A673 (cell line): Measurements from ENCODE around the gene PPCDC. TPM values are rescaled to one million over a fixed set of nuclear protein-coding genes. Genes with fewer than 3 reads are reported as not detected.

Source experiments
- BruUV-seq: library from RNA; stranded (reverse); fragments of 400-500 nt; replicated peaks from 2 replicates; lab custom pipeline; 2021; lab: Mats Ljungman, UMichigan
- CTCF ChIA-PET: fragments of 300-600 bp; sonication (Branson Sonifier 250); formaldehyde crosslinking; loops from one replicate; lab custom pipeline; 2022; ENCODE audit warnings: antibody characterized with exemption; lab: Charles Lee
- POLR2A ChIA-PET: fragments of 300-600 bp; sonication (Branson Sonifier 250); formaldehyde crosslinking; loops from one replicate; lab custom pipeline; 2022; ENCODE audit warnings: antibody characterized with exemption; ENCODE audit not compliant: low non-redundant PET; lab: Charles Lee
- DNase-seq: peaks from one replicate; pipeline ENCODE4 v3.0.0-alpha.2; 2015; ENCODE audit warnings: low spot score
- H3K27ac ChIP-seq: fragments of 200-600 bp; sonication (generic); 2 replicates; pipeline ENCODE4 v1.5.1; 2016; ENCODE audit warnings: mixed run types, low read depth, mild to moderate bottlenecking, mixed read lengths, antibody characterized with exemption, low read length; ENCODE audit not compliant: poor library complexity, severe bottlenecking
- H3K27me3 ChIP-seq: fragments of 200-600 bp; sonication (generic); replicated peaks from 2 replicates; pipeline ENCODE4 v1.6.1; 2017; ENCODE audit warnings: mixed run types, low read depth, mild to moderate bottlenecking, mixed read lengths, antibody characterized with exemption, low read length; ENCODE audit not compliant: insufficient read depth, poor library complexity
- H3K36me3 ChIP-seq: fragments of 200-600 bp; sonication (generic); 2 replicates; pipeline ENCODE4 v1.6.1; 2016; ENCODE audit warnings: mixed run types, mild to moderate bottlenecking, mixed read lengths, antibody characterized with exemption, low read length; ENCODE audit not compliant: insufficient read depth, poor library complexity, severe bottlenecking
- H3K4me1 ChIP-seq: fragments of 200-600 bp; sonication (generic); 2 replicates; pipeline ENCODE4 v1.6.1; 2017; ENCODE audit warnings: mixed run types, mild to moderate bottlenecking, mixed read lengths, antibody characterized with exemption, low read length; ENCODE audit not compliant: insufficient read depth, poor library complexity, severe bottlenecking
- H3K4me3 ChIP-seq: fragments of 200-600 bp; sonication (generic); 2 replicates; pipeline ENCODE4 v1.5.1; 2016; ENCODE audit warnings: low read depth, mixed run types, mild to moderate bottlenecking, mixed read lengths, low read length; ENCODE audit not compliant: poor library complexity, severe bottlenecking
- H3K9me3 ChIP-seq: fragments of 200-600 bp; sonication (generic); 2 replicates; pipeline ENCODE4 v1.6.1; 2016; ENCODE audit warnings: mixed run types, low read depth, mild to moderate bottlenecking, mixed read lengths, antibody characterized with exemption, low read length; ENCODE audit not compliant: poor library complexity, severe bottlenecking
- CTCF ChIP-seq: fragments of 300-800, 200-600 bp; sonication (generic); conservative IDR thresholded peaks from 2 replicates; pipeline ENCODE4 v1.5.1; 2017; ENCODE audit warnings: low read depth, mild to moderate bottlenecking, antibody characterized with exemption, low read length, moderate library complexity, mixed read lengths
- EZH2 ChIP-seq: fragments of 200-600 bp; sonication (generic); IDR thresholded peaks from 2 replicates; pipeline ENCODE4 v1.6.1; 2017; ENCODE audit warnings: borderline replicate concordance, low read depth, mild to moderate bottlenecking, mixed read lengths, antibody characterized with exemption, low read length; ENCODE audit not compliant: poor library complexity, severe bottlenecking
- intact Hi-C: fragments of 100-400 bp; cut with micrococcal nuclease; formaldehyde crosslinking; loops from one replicate; pipeline ENCODE4 v1.10.0; 2022; ENCODE audit not compliant: unreplicated experiment
- total RNA-seq: library from RNA; stranded (reverse); gene quantifications from 2 replicates; pipeline ENCODE4 v1.2.3, GENCODE V29; 2021

The PPCDC gene
- total RNA-seq, 1 experiment from 2014 or later, result 13.3 TPM

- Histone ChIP-seq H3K27ac (peak overlapping the region; percentile 66), H3K9me3 (no peaks in the 10 kb centered on the region), H3K36me3 (no peaks in the 10 kb centered on the region), H3K4me3 (peak overlapping the region; percentile 21), H3K4me1 (peaks cover 54% of the 10 kb centered on the region), H3K27me3 (no peaks in the 10 kb centered on the region)
- intact Hi-C loops, result loop anchor here (1.0 to 10.0 kb wide), 4 partner anchors 175 to 654 kb away; no protein-coding TSS in a partner anchor
- CTCF ChIA-PET, result interaction anchor here (0.7 to 1.6 kb wide), 4 partner anchors 172 to 655 kb away, joined by 5 to 13 read pairs (median 8); partner anchors contain the start of genes C15orf39 and MAN2C1
- TF ChIP-seq EZH2 (no peak), CTCF (peak; percentile 92)
- POLR2A ChIA-PET, result no interaction called here
- peak; percentile 97 for DNase-seq
- no TSS peak for BruUV-seq
Observed at GRCh38 chr15:75029378-75030022, 6.1 kb downstream of the PPCDC start.

GRCh38 chr15:75030023-75030413 is 6.6 kb downstream of the PPCDC start:
- Histone ChIP-seq H3K27me3 (no peaks in the 10 kb centered on the region), H3K4me3 (peak overlapping the region; percentile 21), H3K36me3 (no peaks in the 10 kb centered on the region), H3K4me1 (peaks cover 49% of the 10 kb centered on the region), H3K9me3 (no peaks in the 10 kb centered on the region), H3K27ac (peak overlapping the region; percentile 66)
- BruUV-seq, result no TSS peak
- POLR2A ChIA-PET, result no interaction called here
- DNase-seq, result peak; percentile 87
- TF ChIP-seq EZH2, result no peak
- no peak for TF ChIP-seq CTCF
- CTCF ChIA-PET, result interaction anchor here (1.1 to 1.6 kb wide), 3 partner anchors 172 to 654 kb away, joined by 6 to 13 read pairs (median 9); partner anchors contain the start of gene C15orf39
- intact Hi-C loops, result no loop called here

- peak; percentile 18; the same call in 1 of the 2 replicates for TF ChIP-seq CTCF
- TF ChIP-seq EZH2, result no peak
- Histone ChIP-seq H3K36me3 (no peaks in the 10 kb centered on the region), H3K4me3 (no peak overlapping the region), H3K4me1 (peaks cover 48% of the 10 kb centered on the region), H3K9me3 (no peaks in the 10 kb centered on the region), H3K27ac (peak overlapping the region; percentile 66), H3K27me3 (no peaks in the 10 kb centered on the region)
- intact Hi-C loops, result no loop called here
- DNase-seq, result peak; percentile 30
- ChIA-PET POLR2A (no interaction called here), CTCF (interaction anchor here (1.6 kb wide), 1 partner anchor 174 kb away, joined by 13 read pairs; no protein-coding TSS in a partner anchor)
- BruUV-seq, result no TSS peak
Observed at GRCh38 chr15:75030424-75030823, 7.0 kb downstream of the PPCDC start.
